ENCODE data around the gene STAT3.
A peak's percentile ranks its signal among the peaks of the same experiment; 100 is the strongest.

STAT3 gene

DNA sequence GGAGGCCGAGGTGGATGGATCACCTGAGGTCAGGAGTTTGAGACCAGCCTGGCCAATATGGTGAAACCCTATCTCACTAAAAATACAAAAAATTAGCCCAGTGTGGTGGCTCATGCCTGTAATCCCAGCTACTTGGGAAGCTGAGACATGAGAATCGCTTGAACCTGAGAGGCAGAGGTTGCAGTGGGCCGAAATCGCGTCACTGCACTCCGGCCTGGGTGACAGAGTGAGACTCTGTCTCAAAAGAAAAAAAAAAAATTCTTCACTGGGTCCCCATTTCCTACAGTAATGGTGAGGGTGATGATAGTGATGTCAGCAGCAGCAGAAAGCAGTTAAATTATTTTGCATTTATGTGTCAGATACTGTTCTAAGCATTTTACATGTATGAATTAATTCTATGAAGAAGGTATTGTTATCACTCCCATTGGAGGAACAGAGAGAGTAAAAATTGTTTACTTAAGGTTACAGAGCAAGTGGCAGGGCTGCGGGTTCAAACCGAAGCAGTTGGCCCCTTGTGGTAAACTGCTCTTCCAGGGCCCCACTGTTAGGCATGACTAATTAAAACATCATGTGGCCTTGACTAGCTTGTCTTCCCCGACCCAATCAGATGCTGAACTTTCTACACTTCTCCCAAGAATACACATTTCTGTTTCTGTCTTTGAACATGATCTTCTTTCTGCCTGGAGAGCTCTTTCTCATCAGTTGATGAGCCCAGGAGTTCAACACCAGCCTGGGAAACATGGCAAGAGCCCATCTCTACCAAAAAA is 45.8 kb downstream of the STAT3 start:
- peak overlapping the region in 1 of 2 donors; percentile 32 for H3K27ac ChIP-seq
- no peak for DNase-seq (ENCODE audit: low spot score)
- H3K4me3 ChIP-seq, result no peak overlapping the region
- TF ChIP-seq, protein P1, sequence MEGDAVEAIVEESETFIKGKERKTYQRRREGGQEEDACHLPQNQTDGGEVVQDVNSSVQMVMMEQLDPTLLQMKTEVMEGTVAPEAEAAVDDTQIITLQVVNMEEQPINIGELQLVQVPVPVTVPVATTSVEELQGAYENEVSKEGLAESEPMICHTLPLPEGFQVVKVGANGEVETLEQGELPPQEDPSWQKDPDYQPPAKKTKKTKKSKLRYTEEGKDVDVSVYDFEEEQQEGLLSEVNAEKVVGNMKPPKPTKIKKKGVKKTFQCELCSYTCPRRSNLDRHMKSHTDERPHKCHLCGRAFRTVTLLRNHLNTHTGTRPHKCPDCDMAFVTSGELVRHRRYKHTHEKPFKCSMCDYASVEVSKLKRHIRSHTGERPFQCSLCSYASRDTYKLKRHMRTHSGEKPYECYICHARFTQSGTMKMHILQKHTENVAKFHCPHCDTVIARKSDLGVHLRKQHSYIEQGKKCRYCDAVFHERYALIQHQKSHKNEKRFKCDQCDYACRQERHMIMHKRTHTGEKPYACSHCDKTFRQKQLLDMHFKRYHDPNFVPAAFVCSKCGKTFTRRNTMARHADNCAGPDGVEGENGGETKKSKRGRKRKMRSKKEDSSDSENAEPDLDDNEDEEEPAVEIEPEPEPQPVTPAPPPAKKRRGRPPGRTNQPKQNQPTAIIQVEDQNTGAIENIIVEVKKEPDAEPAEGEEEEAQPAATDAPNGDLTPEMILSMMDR (IDR thresholded peaks at IDR 0.05), result no peak

DNA sequence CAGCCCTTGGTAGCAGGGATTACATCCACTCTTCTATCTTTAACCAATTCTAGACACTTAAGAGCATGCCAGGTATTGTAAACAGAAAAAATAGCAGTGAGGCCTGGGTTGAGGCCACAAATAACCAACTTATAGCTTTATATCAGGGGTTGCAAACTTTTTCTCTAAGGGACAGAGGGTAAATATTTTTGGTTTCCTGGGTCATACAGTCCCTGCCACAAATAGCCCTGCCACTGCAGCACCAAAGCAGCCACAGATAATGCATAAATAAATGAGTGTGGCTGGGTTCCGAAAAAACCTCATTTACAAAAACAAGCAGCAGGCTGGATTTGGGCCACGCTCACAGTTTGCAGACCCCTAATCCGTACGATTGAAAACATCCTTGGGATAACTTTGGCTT is 46.7 kb downstream of the STAT3 start:
- no peak overlapping the region for H3K4me3 ChIP-seq
- DNase-seq (ENCODE audit: low spot score), result no peak
- TF ChIP-seq, protein P1 (IDR thresholded peaks at IDR 0.05), result no peak
- H3K27ac ChIP-seq, result peak overlapping the region in 1 of 2 donors; percentile 32

DNA sequence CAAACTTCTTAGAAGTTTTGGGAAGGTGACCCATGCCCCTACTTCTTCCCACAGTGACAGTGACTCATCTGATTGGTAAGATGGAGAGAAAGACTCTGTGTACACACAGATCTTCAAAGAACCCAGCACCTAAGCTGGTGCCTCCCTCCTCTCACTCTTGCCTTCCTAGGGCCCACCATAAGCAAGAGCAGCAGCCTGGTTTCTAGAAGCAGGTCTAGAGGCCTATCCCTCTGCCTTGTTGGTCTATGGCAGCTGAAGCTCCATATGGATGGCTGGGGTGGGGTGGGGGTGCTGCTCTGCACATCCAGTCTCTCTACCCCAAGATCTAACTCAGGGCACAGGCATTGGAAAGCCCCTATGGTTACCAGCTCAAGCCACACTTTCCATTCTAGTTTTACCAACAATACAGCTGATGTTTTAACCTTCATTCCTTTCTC is 47.5 kb downstream of the STAT3 start:
- TF ChIP-seq, protein P1 (IDR thresholded peaks at IDR 0.05), result no peak
- Histone ChIP-seq H3K27ac (peak overlapping the region in 1 of 2 donors; percentile 28), H3K4me3 (no peak overlapping the region)
- DNase-seq (ENCODE audit: low spot score), result no peak

DNA sequence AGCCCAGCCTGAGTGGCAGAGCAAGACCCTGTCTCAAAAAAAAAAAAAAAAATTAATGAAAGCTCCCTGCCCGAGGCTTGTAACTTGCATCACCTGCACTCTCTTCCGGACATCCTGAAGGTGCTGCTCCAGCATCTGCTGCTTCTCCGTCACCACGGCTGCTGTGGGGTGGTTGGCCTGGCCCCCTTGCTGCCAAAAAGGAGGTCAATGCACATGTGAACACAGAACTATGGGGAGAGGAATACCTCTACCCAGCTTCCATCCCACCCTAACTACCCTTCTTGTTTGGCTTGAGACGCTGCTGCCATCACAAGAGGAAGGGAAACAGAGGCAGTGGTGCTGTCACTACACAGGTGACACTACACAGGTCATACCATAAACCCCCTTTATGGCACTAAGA is 49.0 kb downstream of the STAT3 start:
- no peak for DNase-seq (ENCODE audit: low spot score)
- H3K4me3 ChIP-seq, result no peak overlapping the region
- no peak overlapping the region for H3K27ac ChIP-seq
- TF ChIP-seq, protein P1 (IDR thresholded peaks at IDR 0.05), result no peak

DNA sequence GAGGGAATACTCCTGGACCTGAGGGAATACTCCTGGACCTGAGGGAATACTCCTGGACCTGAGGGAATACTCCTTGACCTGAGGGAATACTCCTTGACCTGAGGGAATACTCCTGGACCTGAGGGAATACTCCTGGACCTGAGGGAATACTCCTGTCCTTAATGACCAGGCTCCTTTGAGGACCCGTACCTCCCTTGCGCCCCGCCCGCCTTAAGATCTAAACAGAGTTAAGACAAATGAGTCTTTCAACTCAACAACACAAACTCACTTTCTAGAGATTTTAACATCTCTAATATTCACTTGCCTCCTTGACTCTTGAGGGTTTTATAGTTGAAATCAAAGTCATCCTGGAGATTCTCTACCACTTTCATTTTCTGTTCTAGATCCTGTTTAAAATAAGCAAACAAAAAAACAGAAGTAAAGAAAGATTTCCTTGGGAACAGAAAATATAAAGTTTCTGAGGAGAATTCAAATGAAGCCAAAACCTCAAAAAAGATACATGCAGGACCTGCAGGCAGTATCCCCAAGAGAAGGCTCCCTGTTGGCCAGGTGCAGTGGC is 49.7 kb downstream of the STAT3 start:
- DNase-seq (ENCODE audit: low spot score), result no peak
- no peak overlapping the region for H3K4me3 ChIP-seq
- TF ChIP-seq, protein P1 (IDR thresholded peaks at IDR 0.05), result no peak
- H3K27ac ChIP-seq, result no peak overlapping the region

DNA sequence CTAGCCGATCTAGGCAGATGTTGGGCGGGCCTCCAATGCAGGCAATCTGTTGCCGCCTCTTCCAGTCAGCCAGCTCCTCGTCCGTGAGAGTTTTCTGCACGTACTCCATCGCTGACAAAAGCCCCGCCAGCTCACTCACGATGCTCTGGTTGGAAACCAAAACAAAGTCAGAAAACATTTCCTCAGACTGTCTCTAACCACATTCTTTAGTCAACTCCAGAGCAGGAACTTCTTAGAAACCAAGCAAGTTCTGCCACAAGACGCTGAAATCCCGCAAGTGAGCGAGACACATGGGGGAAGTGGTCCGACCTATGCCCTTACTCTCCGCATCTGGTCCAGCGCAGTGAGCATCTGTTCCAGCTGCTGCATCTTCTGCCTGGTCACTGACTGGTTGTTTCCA is 50.8 kb downstream of the STAT3 start:
- Histone ChIP-seq H3K27ac (no peak overlapping the region), H3K4me3 (no peak overlapping the region)
- TF ChIP-seq, protein P1 (IDR thresholded peaks at IDR 0.05), result no peak
- no peak for DNase-seq (ENCODE audit: low spot score)

DNA sequence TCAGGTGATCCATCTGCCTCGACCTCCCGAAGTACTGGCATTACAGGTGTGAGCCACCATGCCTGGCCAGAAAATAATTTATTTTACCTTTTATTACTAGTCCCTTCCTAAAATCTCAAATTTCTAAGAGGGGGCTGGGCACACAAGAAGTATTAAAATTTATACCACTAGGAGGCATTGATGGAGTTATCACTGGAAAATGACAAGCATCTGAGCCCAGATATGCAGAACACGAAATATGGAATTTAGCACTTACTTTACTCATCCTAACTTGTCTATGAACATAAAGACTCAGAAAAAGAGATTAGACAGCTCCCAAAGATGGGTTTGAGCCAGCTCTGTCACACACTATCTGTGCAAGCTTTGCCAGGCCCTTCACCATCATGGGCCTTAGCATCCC is 53.6 kb downstream of the STAT3 start:
- DNase-seq (ENCODE audit: low spot score), result no peak
- Histone ChIP-seq H3K27ac (no peak overlapping the region), H3K4me3 (no peak overlapping the region)
- TF ChIP-seq, protein P1 (IDR thresholded peaks at IDR 0.05), result no peak

All from coronary artery (tissue), 2 donors.